ENCODE data around the gene ELOVL1. TPM values are rescaled to one million over a fixed set of nuclear protein-coding genes. Genes with fewer than 3 reads are reported as not detected.

Gene ELOVL1
- total RNA-seq, 1 donor from 2014 or later, result 57.0 TPM

DNA sequence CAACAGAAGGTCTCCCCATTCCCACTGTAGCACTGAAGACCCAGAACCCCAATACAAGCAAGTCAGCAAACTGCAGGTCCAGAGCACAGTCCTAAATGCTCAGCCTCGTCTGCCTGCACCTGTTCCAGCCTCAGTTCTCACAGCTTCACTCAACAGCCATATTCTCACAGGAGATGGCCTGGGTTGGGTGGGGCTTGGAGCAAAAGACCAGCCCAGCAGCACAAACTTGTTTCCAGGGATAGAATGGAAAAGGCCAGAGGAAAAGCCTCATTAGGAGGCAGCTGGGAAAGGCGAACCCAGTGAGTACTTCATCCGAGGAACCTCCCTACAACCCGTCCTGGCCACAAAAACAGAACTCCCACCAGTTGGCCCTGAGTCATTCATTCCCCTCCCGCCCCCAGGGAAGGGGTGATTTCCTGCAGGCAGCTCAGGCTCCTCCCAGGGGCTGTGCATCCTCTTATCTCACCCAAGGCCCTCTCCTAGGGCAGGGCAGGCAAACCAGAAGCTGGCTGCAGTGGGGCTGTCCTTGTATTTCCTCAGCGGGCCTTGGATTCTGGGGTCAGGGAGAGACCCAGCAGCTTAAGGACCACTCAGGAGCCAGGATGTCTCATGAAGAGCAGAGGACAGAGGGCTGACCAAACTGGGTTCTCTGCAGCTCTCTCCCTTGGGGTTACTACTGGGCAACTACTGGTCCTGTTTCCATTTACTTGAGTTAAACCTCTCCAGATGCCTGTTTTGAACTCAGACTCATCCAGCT, 37.6 kb downstream of the ELOVL1 start:
- peak; percentile 55 for DNase-seq (ENCODE audit: low read depth, low spot score)

- DNase-seq (ENCODE audit: low read depth, low spot score), result no peak
Measured at GRCh38 chr1:43327549-43328292, 40.1 kb downstream of the ELOVL1 start.

- no peak for DNase-seq (ENCODE audit: low read depth, low spot score)
Measured at GRCh38 chr1:43325381-43325780, 42.4 kb downstream of the ELOVL1 start.

DNA sequence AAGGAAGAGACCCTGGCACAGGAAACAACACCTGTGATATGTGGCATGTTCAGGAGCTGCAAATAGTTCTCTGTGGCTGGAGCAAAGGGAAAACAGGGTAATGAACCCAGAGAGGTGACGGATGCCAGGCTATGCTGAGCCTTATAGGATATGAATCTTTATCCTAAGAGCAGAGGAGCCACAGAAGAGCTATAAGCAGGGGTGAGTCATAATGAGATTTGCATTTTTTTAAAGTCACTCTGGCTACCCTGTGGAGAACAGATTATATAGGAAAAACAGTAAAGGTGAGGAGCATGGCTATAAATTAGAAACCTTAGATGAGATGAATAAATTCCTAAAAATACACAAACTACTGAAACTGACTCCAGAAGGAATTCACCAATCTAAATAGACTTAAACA, 43.0 kb downstream of the ELOVL1 start:
- DNase-seq (ENCODE audit: low read depth, low spot score), result no peak

DNA sequence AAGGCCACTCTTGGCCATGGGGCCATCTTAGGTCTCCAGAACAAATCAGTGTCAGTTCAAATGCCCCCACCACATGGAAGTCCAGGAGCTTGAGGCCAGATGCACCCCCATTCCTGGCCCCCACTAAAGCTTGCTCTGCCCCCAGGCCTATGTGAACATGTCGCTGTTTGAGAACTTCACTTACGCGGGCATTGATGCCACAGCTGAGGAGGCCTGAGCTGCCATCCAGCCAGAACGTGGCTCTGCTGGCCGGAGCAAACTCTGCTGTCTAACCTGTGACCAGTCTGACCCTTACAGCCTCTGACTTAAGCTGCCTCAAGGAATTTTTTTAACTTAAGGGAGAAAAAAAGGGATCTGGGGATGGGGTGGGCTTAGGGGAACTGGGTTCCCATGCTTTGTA, 45.3 kb downstream of the ELOVL1 start:
- no peak for DNase-seq (ENCODE audit: low read depth, low spot score)

DNA sequence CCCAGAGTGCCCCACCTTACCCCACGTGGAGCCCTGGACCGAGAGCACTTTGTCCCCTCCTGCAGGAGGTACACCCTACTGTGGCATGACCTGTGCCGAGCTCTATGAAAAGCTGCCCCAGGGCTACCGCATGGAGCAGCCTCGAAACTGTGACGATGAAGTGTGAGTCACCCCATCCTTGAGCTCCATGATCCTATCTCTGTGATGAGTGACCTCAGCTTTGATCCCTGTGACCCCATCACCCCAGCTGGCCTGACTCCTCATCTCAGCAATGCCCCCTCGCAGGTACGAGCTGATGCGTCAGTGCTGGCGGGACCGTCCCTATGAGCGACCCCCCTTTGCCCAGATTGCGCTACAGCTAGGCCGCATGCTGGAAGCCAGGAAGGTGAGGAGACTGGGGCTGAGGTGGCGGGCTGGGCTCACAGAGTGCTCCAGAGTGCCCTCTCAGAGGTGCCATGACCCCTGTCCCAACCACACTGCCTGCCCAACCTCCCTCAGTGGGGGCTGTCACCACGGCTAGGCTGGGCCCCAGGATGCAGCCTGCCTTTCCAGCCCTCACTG, 46.4 kb downstream of the ELOVL1 start:
- no peak for DNase-seq (ENCODE audit: low read depth, low spot score)

- no peak for DNase-seq (ENCODE audit: low read depth, low spot score)
Measured at GRCh38 chr1:43319766-43320165, 48.0 kb downstream of the ELOVL1 start.

GRCh38 chr1:43319288-43319687, 48.5 kb downstream of the ELOVL1 start:
- DNase-seq (ENCODE audit: low read depth, low spot score), result no peak

DNA sequence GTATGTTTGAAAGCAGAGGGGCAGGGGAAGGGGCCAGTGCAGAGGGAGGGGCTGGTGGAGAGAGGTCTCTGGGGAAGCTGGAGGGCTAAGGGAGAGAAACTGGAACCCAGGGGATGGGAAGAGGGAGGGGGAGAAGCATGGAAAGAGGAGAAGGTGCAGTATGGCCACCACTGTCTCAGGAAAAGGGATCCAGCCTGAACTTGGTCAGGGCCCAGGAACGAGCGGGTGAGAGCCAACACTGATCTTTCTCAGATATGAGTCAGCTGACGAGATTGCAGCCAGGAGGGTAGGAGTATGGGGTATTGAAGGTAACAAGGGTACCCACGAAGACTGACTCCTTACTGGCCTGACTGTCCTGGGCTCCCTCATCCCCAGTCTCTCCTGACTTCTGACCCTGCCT, 49.0 kb downstream of the ELOVL1 start:
- DNase-seq (ENCODE audit: low read depth, low spot score), result no peak

GRCh38 chr1:43317817-43318471, 49.9 kb downstream of the ELOVL1 start:
- no peak for DNase-seq (ENCODE audit: low read depth, low spot score)

DNA sequence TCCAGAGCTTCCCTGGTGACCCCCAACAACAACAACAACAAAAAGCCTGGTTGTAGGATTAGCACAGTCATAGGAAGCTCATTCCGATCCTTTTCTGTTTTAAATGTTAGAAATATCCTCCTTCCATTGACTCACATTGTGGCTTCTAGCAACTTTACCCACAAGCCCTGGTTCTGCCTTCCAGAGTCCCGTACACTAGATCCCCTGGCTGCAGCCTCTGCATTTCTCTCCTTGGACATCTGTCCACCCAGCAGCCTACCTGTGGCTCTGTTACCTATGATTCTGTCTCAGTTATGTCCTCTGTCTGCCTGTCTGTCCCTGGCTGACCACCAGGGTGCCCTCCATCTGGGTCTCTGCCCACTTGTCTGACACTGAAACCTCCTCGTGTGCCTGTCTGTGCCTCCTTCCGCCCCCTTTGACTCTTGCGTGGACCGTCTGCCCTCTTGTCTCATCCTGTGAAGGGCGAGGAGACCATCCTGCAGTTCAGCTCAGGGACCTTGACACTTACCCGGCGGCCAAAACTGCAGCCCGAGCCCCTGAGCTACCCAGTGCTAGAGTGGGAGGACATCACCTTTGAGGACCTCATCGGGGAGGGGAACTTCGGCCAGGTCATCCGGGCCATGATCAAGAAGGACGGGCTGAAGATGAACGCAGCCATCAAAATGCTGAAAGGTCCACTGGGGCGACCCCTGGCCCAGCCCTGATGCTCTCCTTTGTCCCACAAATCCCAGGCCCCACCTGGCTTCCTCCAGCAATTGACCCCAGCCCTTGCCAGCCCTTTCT, 50.9 kb downstream of the ELOVL1 start:
- no peak for DNase-seq (ENCODE audit: low read depth, low spot score)

- no peak for DNase-seq (ENCODE audit: low read depth, low spot score)
Measured at GRCh38 chr1:43315963-43316737, 51.7 kb downstream of the ELOVL1 start.

DNA sequence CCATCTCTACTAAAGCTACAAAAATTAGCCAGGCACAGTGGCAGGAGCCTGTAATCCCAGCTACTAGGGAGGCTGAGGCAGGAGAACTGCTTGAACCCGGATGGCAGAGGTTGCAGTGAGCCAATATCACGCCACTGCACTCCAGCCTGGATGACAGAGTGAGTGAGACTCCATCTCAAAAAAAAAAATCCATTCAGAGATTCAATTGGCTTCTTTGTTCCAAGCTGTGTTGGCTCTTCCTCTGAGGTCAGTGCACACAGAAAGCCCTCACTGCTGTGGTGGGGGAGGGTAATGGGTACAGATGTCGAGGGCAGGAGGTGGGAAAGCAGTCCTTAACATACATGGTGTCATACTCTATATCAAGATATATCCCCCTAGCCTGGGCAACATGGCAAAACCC, 52.3 kb downstream of the ELOVL1 start:
- no peak for DNase-seq (ENCODE audit: low read depth, low spot score)

GRCh38 chr1:43314233-43314632, 53.6 kb downstream of the ELOVL1 start:
- no peak for DNase-seq (ENCODE audit: low read depth, low spot score)

GRCh38 chr1:43313771-43314170, 54.0 kb downstream of the ELOVL1 start:
- no peak for DNase-seq (ENCODE audit: low read depth, low spot score)

Other genes with a start within 250 kb of the ELOVL1 start
- 136 and 177 TPM in 2 replicates for gene EBNA1BP2, start 195.7 kb downstream of the ELOVL1 start, total RNA-seq
- 0.14 and 0.20 TPM in 2 replicates for gene CFAP57, start 195.7 kb downstream of the ELOVL1 start, total RNA-seq
- not detected in 2 replicates for gene TMEM125, start 98.0 kb downstream of the ELOVL1 start, total RNA-seq
- gene C1orf210, start 82.4 kb downstream of the ELOVL1 start, total RNA-seq, result not detected in 2 replicates
- gene TIE1, start 67.0 kb downstream of the ELOVL1 start, total RNA-seq, result 615 and 699 TPM in 2 replicates
- not detected in 2 replicates for gene MPL, start 30.2 kb downstream of the ELOVL1 start, total RNA-seq
- gene CDC20, start 9.0 kb downstream of the ELOVL1 start, total RNA-seq, result 69.2 and 189 TPM in 2 replicates
- gene MED8, start 21.8 kb upstream of the ELOVL1 start, total RNA-seq, result 44.1 and 60.8 TPM in 2 replicates
- gene SZT2, start 21.9 kb upstream of the ELOVL1 start, total RNA-seq, result 15.1 and 22.0 TPM in 2 replicates
- 133 and 149 TPM in 2 replicates for gene HYI, start 85.9 kb upstream of the ELOVL1 start, total RNA-seq
- gene PTPRF, start 162.9 kb upstream of the ELOVL1 start, total RNA-seq, result 152 and 171 TPM in 2 replicates

Measured in pulmonary artery endothelial cell (primary cell).